Measurements from ENCODE around the gene LPXN.

LPXN gene

GRCh38 chr11:58575377-58576020, at the start of gene LPXN:
Gene LPXN, minus strand, starts transcription at chr11:58575856. Its CDS starts 84 bp downstream, at chr11:58575772.
- DNase-seq (ENCODE audit: low spot score), result no peak

- DNase-seq (ENCODE audit: low spot score), result no peak
Observed at GRCh38 chr11:58625086-58625485, 49.4 kb upstream of the LPXN start.

DNA sequence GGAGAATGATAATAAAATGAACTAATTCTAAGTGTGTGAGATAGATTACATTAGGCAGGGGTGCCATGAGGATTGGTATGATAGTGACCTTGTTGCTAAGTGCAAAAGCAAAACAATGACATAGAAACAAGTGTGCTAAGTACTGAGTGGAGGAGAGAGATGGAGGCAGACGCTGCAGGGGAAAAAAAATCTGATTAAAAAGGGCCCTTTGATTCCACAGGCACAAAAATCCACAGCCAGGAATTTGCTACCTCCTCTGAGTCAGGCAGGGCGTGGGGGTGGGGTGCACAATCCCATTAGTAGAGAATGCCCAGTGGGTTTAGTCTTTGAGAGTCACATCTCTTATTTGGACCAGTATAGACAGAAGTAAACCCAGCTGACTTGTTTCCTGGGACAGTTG, 46.7 kb upstream of the LPXN start, which contains the start of gene CNTF:
Gene CNTF, plus strand, starts transcription at position 322 of the 400 bp plus-strand sequence. CDS start 88 bp downstream, outside the sequence.
- DNase-seq (ENCODE audit: low spot score), result no peak

DNA sequence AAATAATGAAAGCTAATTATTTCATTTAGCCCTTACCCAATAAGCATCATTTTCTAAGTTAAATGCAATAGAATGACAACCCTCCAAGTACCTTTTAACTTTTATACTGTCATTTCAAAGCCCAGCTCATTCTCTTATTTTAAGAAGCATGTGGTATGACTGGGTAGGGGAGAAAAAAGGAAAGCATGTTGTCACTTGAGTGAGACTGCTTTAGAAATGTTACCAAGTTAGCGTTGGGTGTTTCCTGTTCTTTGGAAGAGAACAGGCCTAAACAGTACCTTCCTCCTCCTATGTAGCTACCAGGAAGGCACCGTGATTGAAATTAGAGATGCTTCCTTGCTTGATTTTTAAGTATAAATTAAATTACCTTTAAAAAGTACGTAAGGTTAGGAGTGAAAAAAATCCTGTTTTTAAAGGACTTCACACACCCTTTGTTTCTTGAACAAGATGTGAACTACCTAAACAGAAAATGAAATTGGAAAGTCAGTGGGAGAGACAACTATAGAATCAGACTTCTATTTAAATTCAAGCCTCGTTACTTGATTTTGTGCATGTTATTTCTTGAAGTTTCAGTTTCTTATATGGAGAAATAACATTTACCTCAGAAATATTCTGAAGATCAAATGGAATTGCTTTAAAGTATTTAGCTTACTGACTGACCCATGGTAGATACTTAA, 46.1 kb upstream of the LPXN start:
- no peak for DNase-seq (ENCODE audit: low spot score)

DNA sequence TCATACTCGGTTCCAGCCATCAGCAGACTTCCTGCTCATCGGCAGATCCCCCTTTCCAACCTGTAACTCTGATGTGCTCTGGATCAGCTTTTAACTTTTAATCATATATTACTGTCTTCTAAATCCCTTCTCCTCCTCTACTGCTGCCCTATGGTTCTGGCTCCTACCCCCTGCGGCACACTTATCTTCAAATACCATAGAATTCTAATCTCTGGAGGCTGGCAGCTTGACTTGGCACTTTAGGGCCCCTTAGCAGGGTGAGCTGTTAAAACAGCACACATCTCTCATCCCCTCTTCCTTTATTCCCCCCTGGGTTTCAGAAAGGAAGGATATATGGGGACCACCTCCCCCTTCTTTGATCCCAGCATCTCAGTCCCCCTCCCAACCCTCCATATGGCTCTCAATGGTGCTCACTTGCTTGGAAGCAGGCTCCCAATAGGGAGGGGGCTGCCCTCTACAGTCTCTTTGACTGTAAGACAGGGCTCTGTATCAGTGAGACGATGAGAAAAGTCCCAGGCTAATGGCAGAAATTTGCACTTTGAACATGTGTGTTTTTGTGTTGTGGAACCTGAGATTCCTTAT, 42.4 kb upstream of the LPXN start:
- peak; percentile 31 for DNase-seq (ENCODE audit: low spot score)

DNA sequence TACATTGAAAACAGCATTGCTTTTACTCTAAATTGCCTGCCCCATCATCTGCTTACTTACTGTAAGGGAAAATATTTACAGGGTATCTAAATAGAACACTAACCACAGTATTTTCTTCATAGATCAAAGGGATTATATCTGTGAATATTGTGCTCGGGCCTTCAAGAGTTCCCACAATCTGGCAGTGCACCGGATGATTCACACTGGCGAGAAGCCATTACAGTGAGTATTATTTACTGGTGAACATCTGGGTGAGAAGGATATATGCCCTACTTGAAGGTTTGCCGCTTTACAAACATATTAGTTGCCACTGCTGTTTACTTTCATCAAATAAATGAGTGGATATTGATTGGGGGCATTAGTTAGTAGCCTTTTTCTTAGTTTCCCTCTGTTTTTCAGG, 40.9 kb upstream of the LPXN start:
- DNase-seq (ENCODE audit: low spot score), result no peak

DNA sequence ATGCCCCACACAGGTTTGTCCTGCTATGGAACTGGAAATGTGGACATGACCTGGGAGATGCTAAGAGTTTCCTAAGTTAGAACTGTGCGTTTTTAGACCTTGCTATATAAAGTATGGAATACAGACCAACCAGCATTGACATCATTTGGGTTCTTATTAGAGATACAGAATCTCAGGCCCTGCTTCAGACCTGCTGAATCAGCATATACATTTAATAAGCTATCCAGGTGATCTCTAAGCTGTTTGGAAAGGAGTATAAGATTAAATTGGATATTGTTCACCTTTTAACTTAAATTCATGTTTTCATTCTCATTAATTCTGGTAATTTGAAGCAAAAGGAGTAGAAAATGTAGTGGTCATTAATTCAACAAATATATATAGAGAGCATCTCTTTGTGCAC, 39.9 kb upstream of the LPXN start:
- DNase-seq (ENCODE audit: low spot score), result no peak

DNA sequence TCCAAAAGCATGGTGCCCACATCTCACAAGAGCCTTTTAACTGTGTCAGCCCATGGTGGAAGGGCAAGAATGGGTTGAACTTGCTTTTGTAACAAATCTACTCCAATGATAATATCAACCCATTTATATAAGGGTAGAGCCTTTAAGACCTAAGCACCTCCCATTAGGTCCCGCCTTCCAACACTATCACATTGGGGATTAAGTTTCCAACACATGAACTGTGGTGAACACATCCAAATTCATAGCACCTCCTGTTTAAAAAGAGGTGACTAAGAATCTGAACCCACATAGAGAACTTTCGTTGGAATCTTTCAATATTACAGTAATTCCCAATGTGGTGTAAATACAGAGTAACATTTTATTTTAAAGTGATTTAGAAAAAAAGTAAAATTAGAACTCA, 37.6 kb upstream of the LPXN start:
- no peak for DNase-seq (ENCODE audit: low spot score)

DNA sequence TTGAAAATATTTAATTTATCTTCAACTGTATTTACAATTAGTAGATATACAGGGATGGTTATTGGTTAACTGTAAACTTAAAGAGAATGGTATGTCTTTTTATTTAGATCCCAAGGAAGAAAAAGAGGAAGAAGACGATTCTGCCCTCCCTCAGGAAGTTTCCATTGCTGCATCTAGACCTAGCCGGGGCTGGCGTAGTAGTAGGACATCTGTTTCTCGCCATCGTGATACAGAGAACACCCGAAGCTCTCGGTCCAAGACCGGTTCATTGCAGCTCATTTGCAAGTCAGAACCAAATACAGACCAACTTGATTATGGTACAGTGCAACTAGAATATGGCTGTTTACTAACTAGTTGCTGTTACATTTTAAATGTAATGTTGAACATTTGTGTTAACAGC, 34.1 kb upstream of the LPXN start:
- DNase-seq (ENCODE audit: low spot score), result no peak

DNA sequence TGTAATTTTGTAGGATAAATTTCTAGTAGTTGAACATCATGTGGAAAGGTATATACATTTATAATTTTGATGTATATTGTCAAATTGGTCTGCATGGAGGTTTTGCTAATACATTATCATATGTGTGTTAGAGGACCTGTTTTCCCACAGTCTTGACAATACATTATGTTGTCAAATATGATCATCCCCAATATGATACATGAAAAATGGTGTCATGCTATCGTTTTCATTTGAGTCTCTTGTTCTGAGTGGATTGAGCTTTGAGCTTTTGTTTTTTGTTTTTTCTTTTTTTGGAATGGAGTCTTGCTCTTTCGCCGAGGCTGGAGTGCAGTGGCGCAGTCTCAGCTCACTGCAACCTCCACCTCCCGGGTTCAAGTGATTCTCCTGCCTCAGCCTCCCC, 32.7 kb upstream of the LPXN start:
- DNase-seq (ENCODE audit: low spot score), result no peak

DNA sequence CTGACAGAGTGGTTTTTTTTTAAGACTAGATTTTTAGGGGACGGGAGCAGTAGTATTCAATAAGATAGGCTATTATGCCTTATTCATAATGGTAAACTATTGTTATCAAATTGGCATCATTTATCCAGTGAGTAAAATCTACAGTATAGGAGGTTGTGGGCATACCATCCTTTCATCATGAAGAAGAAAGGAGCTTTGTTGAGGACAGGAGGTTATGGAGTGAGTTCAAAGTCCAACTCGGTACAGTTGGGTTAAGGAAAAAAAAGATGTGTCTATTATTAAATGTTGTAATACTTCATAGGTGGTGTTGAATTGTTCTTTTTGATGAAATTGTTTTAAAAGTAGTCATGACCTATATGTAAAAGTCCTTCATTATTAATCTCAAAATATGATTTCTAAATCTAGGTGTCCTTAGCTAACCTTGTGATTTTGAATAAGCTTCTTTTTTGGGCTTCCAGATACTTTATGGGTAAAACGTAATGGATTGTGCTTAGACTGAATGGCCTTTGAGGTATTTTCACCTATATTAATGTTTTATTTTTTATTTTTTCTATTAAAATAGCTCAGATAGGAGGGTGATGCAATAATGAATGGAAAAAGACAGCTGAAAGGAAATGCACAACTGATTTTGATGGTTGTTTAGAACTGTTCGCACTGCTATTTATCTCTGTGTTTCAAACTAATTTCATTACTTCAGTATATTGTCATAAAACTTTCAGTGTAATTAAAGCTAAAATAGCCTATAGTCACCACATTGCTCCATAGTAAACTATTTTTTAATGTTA, 31.5 kb upstream of the LPXN start:
- no peak for DNase-seq (ENCODE audit: low spot score)

DNA sequence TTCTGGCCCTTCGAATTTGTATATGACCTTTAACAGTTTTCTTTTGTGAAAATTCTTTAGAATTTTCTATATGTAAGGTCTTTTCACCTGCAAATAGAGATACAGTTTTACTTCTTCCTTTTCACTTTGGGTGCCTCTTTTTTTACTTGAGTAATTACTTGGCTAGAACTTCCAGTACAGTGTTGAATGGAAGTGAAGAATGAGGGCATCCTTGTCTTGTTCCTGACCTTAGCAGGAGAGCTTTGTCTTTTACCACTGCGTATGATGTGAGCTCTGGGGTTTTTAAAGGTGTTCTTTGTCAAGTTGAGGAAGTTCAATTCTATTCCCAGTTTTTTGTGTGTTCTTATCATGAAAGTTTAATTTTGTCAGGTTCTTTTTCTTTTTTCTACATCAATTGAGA, 24.9 kb upstream of the LPXN start:
- DNase-seq (ENCODE audit: low spot score), result no peak

DNA sequence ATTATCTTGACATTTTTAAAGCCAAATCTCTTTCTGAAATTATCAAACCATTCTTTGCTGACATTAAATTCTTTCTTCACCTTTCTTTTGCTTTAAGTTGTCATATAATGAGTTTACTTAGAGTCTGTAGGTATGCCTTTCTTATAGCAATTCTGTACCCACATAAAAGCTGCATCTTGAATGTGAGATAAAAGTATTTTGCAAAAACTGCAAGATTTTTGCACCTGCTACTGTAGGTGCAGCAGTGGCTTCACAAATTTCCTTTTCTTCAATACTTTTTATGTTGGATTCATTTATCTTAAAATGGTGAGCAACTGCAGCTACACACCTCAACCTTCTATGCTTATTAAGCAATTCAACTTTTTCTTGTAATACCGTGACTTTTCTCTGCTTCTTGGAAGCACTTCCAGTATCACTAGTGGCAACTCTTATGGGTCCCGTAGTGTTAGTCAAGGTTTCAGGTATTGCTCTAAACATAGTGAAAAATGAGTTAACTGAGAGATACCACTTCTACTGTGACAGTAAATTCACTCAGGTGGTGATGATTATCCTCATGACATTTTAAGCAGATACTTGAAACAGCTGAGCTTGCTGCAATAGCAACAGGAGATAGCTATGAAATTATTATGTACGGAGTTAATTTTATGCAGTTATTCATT, 22.0 kb upstream of the LPXN start:
- no peak for DNase-seq (ENCODE audit: low spot score)

- no peak for DNase-seq (ENCODE audit: low spot score)
Observed at GRCh38 chr11:58596621-58597020, 21.0 kb upstream of the LPXN start.

DNA sequence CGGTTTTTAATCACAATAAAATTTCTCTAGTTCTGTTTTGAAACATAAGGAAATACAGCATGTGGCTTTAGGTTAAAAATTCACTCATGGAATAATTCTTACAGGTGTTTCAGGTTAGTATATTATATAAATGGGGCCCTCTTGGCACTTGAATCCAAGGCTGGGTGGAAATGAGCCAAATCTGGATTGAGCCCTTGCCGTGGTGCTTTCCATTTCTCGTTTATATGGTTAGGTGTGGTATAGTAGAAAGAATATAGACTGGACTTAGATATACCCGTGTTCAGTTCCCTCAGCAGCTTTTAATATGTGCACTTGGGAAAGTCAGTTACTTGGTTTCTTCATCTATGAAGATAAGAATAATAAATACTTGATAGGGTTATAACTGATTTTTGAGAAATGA, 19.2 kb upstream of the LPXN start:
- DNase-seq (ENCODE audit: low spot score), result no peak

DNA sequence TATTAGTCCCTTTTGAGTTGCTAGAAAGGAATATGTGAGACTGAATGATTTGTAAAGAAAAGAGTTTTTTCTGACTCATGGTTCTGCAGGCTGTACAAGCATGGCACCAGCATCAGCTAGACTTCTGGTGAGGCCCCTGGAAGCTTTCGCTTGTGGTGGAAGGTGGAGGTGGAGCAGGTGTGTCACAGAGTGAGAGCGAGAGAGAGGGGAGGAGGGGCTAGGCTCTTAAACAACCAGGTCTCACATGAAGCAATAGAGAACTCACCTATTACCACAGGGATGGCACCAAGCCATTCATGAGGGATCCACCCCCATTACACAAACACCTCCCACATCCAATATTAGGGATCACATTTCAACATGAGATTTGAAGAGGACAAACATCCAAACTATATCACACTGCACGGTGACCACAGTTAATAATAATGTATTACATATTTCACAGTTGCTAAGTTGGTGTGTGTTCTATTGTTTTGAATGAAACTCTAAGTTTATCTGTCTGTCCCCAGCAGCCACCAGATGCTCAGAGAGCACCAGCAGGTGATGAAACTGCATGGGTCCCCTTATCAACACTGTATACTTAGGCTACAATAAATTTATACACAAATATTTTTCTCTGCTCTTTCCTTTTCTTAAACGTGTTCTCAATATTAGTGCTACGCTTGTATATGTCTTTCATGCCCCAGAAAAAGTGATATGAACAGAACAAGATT, 17.3 kb upstream of the LPXN start:
- DNase-seq (ENCODE audit: low spot score), result no peak

DNA sequence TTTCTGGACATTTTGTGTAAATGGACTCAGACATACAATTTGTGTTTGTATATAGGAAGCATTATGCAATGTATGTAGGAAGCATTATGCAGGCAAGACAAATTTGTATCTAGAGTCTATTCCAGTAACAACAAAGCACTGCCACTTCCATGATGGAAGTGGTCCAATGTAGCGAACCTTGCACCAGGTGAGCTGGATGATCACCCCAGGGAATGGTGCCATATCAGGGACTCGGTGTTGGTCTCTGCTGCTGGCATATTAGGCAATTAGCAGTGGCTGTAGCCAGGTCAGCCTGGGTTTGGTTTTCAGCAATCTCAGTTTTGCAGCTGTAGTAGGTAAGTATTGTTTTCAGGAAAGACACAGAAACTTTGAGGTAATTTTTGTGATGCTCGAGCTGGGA, 16.0 kb upstream of the LPXN start:
- no peak for DNase-seq (ENCODE audit: low spot score)

GRCh38 chr11:58586998-58587397, 11.3 kb upstream of the LPXN start:
- no peak for DNase-seq (ENCODE audit: low spot score)

DNA sequence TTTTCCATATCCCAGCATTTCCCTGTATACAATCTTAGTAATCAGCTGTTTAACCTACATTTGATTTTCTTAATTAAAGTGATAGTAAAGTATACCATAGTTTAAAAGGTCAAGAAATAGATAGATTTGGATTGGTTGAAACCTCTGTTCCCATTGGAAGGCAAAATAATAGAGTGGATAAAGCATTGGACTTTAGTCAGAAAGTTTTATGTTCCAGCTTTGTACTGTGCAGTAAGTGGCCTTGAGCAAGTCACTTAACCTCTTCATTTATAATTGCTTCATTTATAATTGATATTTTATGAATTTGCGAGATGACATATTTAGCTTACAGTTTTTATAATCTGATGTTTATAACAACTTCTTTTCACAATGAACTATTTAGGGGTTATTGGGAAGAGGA, 6.8 kb upstream of the LPXN start:
- no peak for DNase-seq (ENCODE audit: low spot score)

GRCh38 chr11:58580311-58580710, 4.7 kb upstream of the LPXN start:
- DNase-seq (ENCODE audit: low spot score), result no peak

Data from iPS-NIHi11 (cell line).